NT2/D1 (cell line): ENCODE measurements around the gene WDR43.

ENCODE experiments used
- SUZ12 ChIP-seq: IDR thresholded peaks from 2 replicates; pipeline ENCODE4 v1.6.1; 2011; ENCODE audit not compliant: insufficient read length, insufficient read depth; ENCODE audit errors: extremely low read depth
- YY1 ChIP-seq: IDR thresholded peaks from 2 replicates; pipeline ENCODE4 v1.6.1; 2011; ENCODE audit not compliant: insufficient read length, insufficient read depth
- ZNF274 ChIP-seq: IDR thresholded peaks from 2 replicates; pipeline ENCODE4 v1.6.1; 2011; ENCODE audit warnings: mild to moderate bottlenecking, low read depth, low read length

DNA sequence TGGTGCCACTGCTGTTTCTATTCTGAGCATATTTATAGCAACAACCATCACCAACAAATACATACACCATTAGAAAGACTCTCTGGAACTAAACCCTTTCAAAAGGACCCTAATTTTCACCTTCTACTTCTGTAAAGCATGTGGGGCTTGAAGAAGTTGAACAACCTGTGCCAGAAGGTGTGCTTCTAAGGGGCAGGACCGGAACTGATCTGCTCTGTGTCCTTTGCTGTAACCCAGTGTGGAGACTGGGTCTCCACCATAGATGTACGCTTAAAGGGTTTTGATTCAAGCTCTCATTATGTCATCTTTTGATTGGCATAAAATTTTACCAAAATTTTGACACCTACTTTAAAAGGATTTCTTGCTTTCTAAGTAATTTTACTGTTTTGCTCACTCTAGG is 40.3 kb downstream of the WDR43 start:
- TF ChIP-seq ZNF274 (no peak), YY1 (no peak), SUZ12 (no peak)
